Astrocyte of the spinal cord (primary cell): ENCODE measurements around the gene FHIT.

ENCODE experiments used
- DNase-seq: peaks from one replicate; pipeline ENCODE4 v3.0.0; 2011; ENCODE audit warnings: low read depth, low spot score
- H3K4me3 ChIP-seq: 2 replicates; pipeline ENCODE4 v1.5.1; 2011; ENCODE audit warnings: low read depth, mild to moderate bottlenecking, low read length, moderate library complexity
- CTCF ChIP-seq: IDR thresholded peaks from 2 replicates; pipeline ENCODE4 v1.5.1; 2012; ENCODE audit warnings: low read depth, mild to moderate bottlenecking, low read length, inconsistent platforms
- in situ Hi-C: cut with HindIII; loops from 2 replicates; pipeline ENCODE4 v1.10.0; 2017; ENCODE audit warnings: low sequenced_read_pairs

Gene FHIT

GRCh38 chr3:60304112-60304511 is 947.1 kb downstream of the FHIT start:
- in situ Hi-C loops, result no loop called here
- peak; percentile 64 for DNase-seq
- H3K4me3 ChIP-seq, result no peak overlapping the region
- no peak for TF ChIP-seq CTCF

GRCh38 chr3:60303160-60303559 is 948.1 kb downstream of the FHIT start:
- H3K4me3 ChIP-seq, result no peak overlapping the region
- in situ Hi-C loops, result no loop called here
- no peak for TF ChIP-seq CTCF
- no peak for DNase-seq

GRCh38 chr3:60301142-60301541 is 950.1 kb downstream of the FHIT start:
- in situ Hi-C loops, result no loop called here
- TF ChIP-seq CTCF, result no peak
- peak; percentile 52 for DNase-seq
- no peak overlapping the region for H3K4me3 ChIP-seq

- no peak for TF ChIP-seq CTCF
- H3K4me3 ChIP-seq, result no peak overlapping the region
- no peak for DNase-seq
- in situ Hi-C loops, result no loop called here
These were observed 953.1 kb downstream of the FHIT start for GRCh38 chr3:60298141-60298540.

- TF ChIP-seq CTCF, result no peak
- in situ Hi-C loops, result no loop called here
- DNase-seq, result peak; percentile 65
These were observed 957.1 kb downstream of the FHIT start for GRCh38 chr3:60294181-60294580.

GRCh38 chr3:60291115-60291514 is 960.1 kb downstream of the FHIT start:
- DNase-seq, result no peak
- TF ChIP-seq CTCF, result no peak
- in situ Hi-C loops, result no loop called here
- H3K4me3 ChIP-seq, result no peak overlapping the region

More at GRCh38 chr3:60294181-60294580, 957.1 kb downstream of the FHIT start:
- H3K4me3 ChIP-seq, result no peak overlapping the region

GRCh38 chr3:60290122-60290492 is 961.1 kb downstream of the FHIT start:
- in situ Hi-C loops, result no loop called here
- H3K4me3 ChIP-seq, result no peak overlapping the region
- no peak for DNase-seq
- TF ChIP-seq CTCF, result no peak
